ENCODE measurements around the gene MAP1LC3B2.

MAP1LC3B2 gene

DNA sequence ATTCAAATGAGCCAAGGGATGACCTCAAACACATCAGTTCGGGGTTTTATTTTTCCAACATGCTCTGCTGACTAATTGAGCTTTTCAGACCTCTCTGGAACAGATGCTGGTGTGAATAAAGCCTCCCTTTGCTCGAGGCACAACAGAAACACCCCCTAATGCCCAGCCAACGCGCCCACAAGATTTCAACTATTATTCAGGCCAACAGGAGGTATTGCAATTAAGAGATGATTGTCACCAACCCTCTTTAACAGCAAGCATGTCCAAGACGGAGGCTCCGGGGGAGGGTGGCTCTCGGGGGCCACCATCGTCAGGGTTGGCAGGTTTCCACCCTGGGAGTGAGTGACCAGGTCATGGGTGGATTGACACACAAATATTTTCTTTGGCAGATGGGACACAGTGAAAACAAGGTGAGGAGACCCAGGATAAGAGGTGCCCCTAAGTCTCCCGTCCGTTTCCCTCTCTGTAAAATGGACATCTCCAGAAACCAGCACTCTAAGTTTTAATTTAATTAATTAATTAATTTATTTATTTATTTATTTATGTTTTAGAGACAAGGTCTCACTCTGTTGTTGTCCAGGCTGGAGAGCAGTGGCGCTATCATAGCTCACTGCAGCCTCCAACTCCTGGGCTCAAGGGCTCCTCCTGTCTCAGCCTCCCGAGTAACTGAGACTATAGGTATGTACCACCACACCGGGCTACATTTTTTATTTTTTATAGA, 56.1 kb downstream of the MAP1LC3B2 start:
- no peak for DNase-seq (ENCODE audit: low read depth)

DNA sequence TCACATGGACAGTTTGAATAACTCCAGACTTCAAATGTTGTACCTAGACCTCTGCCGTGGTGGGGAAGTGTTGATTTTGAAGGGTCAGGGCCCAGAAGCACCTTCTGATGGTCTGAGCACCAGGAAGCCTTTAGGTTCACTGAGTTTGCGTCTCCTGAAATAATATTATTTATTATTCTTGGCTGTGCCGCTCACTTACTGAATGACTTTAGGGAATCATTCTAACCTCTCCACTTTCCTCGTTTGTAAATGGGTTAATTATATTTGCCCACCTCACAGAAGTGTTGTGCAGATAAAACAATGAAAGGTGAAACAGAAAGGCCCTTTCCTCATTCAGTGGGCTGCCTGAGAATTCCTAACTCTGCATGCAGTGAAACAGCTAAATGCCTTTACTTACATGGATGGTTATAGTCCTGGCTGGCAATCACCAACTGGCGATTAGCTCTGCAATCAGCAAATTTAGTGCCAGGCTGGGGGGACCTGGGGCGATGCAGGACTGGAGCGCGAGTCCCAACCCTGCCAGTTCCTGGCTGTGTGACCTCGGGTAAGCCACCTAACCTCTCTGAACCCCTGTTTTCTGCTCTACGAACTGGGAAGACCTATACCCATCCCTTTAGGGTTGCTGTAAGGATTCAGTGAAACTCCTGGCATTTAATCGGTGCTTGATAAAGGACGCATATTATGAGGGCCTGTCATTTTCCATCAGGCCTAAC, 57.5 kb downstream of the MAP1LC3B2 start:
- no peak for DNase-seq (ENCODE audit: low read depth)

DNA sequence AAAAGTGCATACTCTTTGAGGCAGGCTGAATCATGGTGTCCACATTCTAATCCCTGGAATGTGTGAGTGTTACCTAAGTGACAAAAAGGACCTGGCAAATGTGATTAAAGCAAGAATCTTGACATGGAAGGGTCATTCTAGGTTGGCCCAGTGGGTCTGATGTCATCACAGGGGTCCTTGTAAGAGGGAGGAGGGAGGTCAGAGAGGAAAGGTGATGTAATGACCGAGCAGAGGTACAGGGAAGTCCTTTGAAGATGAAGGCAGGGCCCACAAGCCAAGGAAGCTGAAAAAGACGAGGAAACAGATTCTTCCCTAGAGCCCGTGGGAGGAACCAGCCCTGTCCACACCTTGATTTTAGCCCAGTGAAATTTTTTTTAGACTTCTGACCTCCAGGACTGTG, 60.1 kb downstream of the MAP1LC3B2 start:
- DNase-seq (ENCODE audit: low read depth): no peak

DNA sequence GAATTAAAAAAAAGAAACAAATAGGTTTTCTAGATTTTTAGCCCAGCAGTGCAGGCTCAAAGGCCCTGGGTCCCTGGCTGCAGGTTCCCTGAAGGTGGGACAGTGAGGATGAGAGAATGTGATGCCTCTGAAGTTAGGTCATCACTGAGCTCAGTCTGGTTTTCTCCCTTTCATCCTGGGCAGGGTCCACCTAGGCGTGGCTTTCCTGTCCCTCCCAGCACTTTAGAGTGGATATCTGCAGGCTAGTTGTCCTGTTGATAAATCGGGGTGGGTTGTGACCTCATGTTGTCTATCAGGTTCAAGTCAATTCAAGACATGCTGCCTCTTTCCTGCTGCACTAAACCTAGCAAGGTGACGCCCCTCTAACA, 60.9 kb downstream of the MAP1LC3B2 start:
- no peak for DNase-seq (ENCODE audit: low read depth)

DNA sequence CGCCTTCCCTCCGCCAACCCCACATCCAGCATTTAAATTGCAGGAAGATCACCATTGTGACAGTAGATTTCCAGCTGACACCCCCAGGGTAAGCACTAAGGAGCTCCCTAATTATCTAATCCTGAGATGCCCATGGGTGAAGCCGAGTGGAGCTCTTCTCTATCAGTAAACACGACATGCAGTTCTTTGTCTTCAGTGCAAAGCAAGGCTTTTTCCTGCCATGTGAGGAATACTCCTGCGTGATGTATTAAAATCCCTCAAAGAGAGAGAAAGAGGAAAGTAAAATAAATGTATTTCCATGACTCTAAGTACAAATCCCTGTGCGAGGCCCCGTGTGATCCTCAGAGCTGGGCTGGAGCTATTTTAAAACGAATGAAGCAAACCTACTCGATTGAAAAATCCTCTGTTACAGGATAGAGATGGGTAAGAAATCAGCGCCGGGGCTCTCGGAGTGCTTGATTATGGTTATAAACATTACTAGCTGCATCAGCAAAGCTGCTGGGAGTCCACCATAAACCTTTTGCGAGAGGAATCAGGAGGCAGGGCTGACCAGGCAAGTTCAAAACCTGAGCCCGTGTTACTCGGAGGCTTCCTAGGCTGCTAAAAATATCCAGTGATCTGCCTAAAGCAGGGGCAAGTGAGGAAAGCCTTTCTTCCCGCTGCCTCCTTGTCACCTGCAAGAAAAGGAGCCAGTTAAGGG, 61.5 kb downstream of the MAP1LC3B2 start:
- no peak for DNase-seq (ENCODE audit: low read depth)

DNA sequence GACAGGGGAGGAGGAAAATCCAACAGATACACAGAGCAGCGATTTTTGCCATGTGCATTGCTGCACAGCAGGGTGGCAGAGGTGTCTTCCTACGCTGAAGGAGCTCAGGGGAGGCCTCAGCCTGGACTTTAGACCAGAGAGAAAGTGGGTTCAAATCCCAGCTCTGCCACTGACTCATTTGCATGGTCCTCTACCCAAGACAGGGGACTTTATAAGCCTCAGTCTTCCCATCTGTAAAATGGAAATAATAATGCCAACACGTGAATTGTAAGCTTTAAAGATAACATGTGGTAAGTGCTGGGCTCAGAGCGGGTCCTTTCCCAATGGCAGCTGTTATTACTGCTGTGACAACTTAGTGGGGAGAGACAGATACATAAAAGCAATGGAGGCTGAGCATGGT, 62.0 kb downstream of the MAP1LC3B2 start:
- no peak for DNase-seq (ENCODE audit: low read depth)

DNA sequence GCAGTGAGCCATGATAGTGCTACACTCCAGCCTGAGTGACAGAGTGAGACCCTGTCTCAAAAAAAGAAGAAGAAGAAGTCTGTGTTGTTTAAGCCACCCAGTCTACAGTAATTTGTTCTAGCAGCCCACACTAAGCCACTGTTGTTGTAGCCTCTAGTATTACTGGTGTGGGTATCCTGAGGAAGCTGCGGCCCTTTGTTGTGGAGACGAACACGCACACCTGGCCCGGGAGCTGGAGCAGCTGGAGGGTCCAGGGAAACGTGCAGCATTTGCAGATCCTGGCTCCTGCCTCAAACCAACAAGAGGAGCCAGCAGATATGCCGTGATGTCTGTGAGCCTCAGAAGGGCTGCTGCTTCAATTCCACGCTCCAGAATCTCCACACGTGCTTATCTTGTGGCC, 65.3 kb downstream of the MAP1LC3B2 start:
- DNase-seq (ENCODE audit: low read depth): no peak

DNA sequence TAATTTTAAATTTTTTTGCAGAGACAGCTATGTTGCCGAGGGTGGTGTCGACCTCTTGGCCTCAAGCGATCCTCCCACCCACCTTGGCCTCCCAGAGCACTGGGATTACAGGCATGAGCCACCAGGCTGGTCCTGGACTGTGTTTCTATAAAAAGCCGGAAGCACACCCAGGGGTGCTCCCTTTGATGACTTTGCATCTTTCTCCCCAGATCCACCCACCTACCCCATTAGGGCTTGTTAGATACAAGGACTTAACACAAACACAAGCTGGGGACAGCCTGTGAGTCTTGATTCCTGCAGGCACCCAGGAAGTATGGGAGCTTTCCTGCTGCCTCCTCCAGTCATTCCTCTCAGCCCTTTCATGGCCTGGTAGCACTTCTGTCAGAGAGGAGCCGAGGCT, 67.0 kb downstream of the MAP1LC3B2 start:
- DNase-seq (ENCODE audit: low read depth): no peak
